Bronchial epithelial cell (primary cell): ENCODE measurements around the gene CEP131. TPM values are rescaled to one million over a fixed set of nuclear protein-coding genes. Genes with fewer than 3 reads are reported as not detected.

Source experiments
- DNase-seq: peaks from one replicate; pipeline ENCODE4 v3.0.0-alpha.2; 2010; ENCODE audit warnings: low read depth
- FAIRE-seq: peaks from 2 replicates; lab custom pipeline; 2011; peaks lifted over from hg19 to GRCh38; lab: Jason Lieb, UNC
- H3K27me3 ChIP-seq: 2 replicates; pipeline ENCODE4 v1.5.1; 2011; ENCODE audit warnings: low read length; ENCODE audit not compliant: control insufficient read depth, insufficient read depth
- H3K36me3 ChIP-seq: 2 replicates; pipeline ENCODE4 v1.5.1; 2011; ENCODE audit warnings: low read length; ENCODE audit not compliant: control insufficient read depth, insufficient read depth
- H3K4me3 ChIP-seq: 2 replicates; pipeline ENCODE4 v1.5.1; 2011; ENCODE audit warnings: mild to moderate bottlenecking, low read depth, low read length, control low read depth
- CTCF ChIP-seq: IDR thresholded peaks from 2 replicates; pipeline ENCODE4 v1.5.1; 2011; ENCODE audit warnings: mild to moderate bottlenecking, moderate library complexity, low read length, control low read depth, inconsistent platforms; ENCODE audit not compliant: insufficient read depth, severe bottlenecking
- total RNA-seq: library from RNA; depleted of rRNA; stranded (reverse); fragments of >200 nt; gene quantifications from 2 replicates; pipeline ENCODE4 v1.2.1, GENCODE V29; 2014

Gene CEP131
- total RNA-seq, 1 donor from 2014 or later, result 9.2 TPM

GRCh38 chr17:81194941-81195901 is 27.5 kb downstream of the CEP131 start:
- Histone ChIP-seq H3K4me3 (no peak overlapping the region), H3K27me3 (no peaks in the 10 kb centered on the region), H3K36me3 (peaks cover 1% of the 10 kb centered on the region)
- no peak for TF ChIP-seq CTCF
- peak; percentile 8 for DNase-seq
- no peak for FAIRE-seq

- FAIRE-seq (no peak), DNase-seq (no peak)
- Histone ChIP-seq H3K27me3 (no peaks in the 10 kb centered on the region), H3K36me3 (peaks cover 1% of the 10 kb centered on the region), H3K4me3 (no peak overlapping the region)
- TF ChIP-seq CTCF, result no peak
Observed at GRCh38 chr17:81194225-81194760, 28.5 kb downstream of the CEP131 start.

GRCh38 chr17:81193470-81194224 is 29.1 kb downstream of the CEP131 start:
- DNase-seq (no peak), FAIRE-seq (no peak)
- H3K27me3 ChIP-seq, result no peaks in the 10 kb centered on the region
- peaks cover under 1% of the 10 kb centered on the region for H3K36me3 ChIP-seq
- TF ChIP-seq CTCF, result no peak
- H3K4me3 ChIP-seq, result no peak overlapping the region

- no peak for FAIRE-seq
- H3K36me3 ChIP-seq, result no peaks in the 10 kb centered on the region
- no peak for DNase-seq
- no peaks in the 10 kb centered on the region for H3K27me3 ChIP-seq
- no peak for TF ChIP-seq CTCF
- no peak overlapping the region for H3K4me3 ChIP-seq
Observed at GRCh38 chr17:81193051-81193410, 29.7 kb downstream of the CEP131 start.

GRCh38 chr17:81192386-81193050 is 30.2 kb downstream of the CEP131 start:
- no peak for TF ChIP-seq CTCF
- H3K27me3 ChIP-seq, result no peaks in the 10 kb centered on the region
- no peak overlapping the region for H3K4me3 ChIP-seq
- FAIRE-seq (no peak), DNase-seq (no peak)
- no peaks in the 10 kb centered on the region for H3K36me3 ChIP-seq
